Thymus (tissue), 11 donors: ENCODE data around the gene GOLGA6L10. TPM values are rescaled to one million over a fixed set of nuclear protein-coding genes. Genes with fewer than 3 reads are reported as not detected.
"Not testable (repeated sequence)": the region's sequence is repeated elsewhere in the genome, so short reads cannot be mapped to it uniquely, and the experiment has no call there.

Experiments used
- DNase-seq, 9 donors: peaks; one replicate each; pipeline ENCODE4 v3.0.0-alpha.2; 2013; ENCODE audit warnings: low spot score in 9 of 9, low read depth in 6 of 9, missing footprints in 1 of 9
- H3K27ac ChIP-seq, 2 donors: one replicate each; pipeline ENCODE4 v1.5.1; 2013; ENCODE audit warnings: control low read depth in 1 of 2, low read depth in 1 of 2, low read length in 1 of 2, mild to moderate bottlenecking in 1 of 2, moderate library complexity in 1 of 2
- H3K27me3 ChIP-seq, 2 donors: one replicate each; pipeline ENCODE4 v1.5.1; 2013; ENCODE audit warnings: low read length in 1 of 2; ENCODE audit not compliant: control insufficient read depth in 2 of 2, insufficient read depth in 1 of 2
- H3K36me3 ChIP-seq, 2 donors: one replicate each; pipeline ENCODE4 v1.5.1; 2013; ENCODE audit warnings: low read length in 1 of 2, mild to moderate bottlenecking in 1 of 2, moderate library complexity in 1 of 2; ENCODE audit not compliant: control insufficient read depth in 2 of 2, insufficient read depth in 2 of 2
- H3K4me1 ChIP-seq, 2 donors: one replicate each; pipeline ENCODE4 v1.5.1; 2013; ENCODE audit warnings: low read length in 2 of 2; ENCODE audit not compliant: control insufficient read depth in 2 of 2, insufficient read depth in 2 of 2
- H3K4me3 ChIP-seq, 2 donors: one replicate each; pipeline ENCODE4 v1.5.1; 2013; ENCODE audit warnings: low read length in 2 of 2, control low read depth in 1 of 2, mild to moderate bottlenecking in 1 of 2
- H3K9me3 ChIP-seq, 2 donors: one replicate each; pipeline ENCODE4 v1.5.1; 2013; ENCODE audit warnings: low read length in 1 of 2, mild to moderate bottlenecking in 1 of 2; ENCODE audit not compliant: control insufficient read depth in 2 of 2, insufficient read depth in 1 of 2
- WGBS: extraction: QIAGEN DNeasy Blood & Tissue Kit; methylation state at CpG from one replicate; pipeline ENCODE4 v1.1.7; 2013; 5-methylcytosine and 5-hydroxymethylcytosine counted together
- polyA plus RNA-seq: library from polyadenylated mRNA; stranded (reverse); fragments of 200-250 nt; gene quantifications from one replicate; pipeline ENCODE4 v1.2.3, GENCODE V29; 2013
- total RNA-seq: library from RNA; stranded (reverse); fragments of 120-200 nt; gene quantifications from one replicate; pipeline ENCODE4 v1.2.4, GENCODE V29; 2013
- donor health status: healthy.

Gene GOLGA6L10
- total and polyA plus RNA-seq, 2 donors: 0.47 to 5.1 TPM

DNA sequence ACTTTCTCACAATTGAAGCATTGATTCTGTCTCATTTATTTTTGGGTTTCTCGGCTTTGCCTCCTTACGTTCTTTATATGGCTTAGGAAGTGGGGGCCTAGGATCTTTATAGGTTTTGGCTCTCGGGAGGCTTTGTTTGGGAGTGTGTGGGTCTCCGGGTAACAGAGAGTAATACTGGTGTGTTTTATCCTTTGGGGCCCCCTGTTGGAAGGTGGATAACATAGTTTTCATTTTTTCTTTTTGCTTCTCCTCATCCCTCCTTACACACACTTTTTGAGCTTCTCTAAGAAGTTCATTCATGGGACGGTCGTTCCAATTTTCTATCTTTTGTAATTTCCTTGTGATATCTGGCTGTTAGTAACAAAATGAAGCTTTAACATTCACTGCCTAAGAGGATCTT is 30.3 kb upstream of the GOLGA6L10 start:
- not testable (repeated sequence) for H3K4me3 ChIP-seq, DNase-seq, H3K27me3 ChIP-seq, H3K36me3 ChIP-seq, H3K4me1 ChIP-seq, H3K9me3 ChIP-seq, H3K27ac ChIP-seq
- 97% methylated on average over 6 of the region's 6 CpGs for WGBS

DNA sequence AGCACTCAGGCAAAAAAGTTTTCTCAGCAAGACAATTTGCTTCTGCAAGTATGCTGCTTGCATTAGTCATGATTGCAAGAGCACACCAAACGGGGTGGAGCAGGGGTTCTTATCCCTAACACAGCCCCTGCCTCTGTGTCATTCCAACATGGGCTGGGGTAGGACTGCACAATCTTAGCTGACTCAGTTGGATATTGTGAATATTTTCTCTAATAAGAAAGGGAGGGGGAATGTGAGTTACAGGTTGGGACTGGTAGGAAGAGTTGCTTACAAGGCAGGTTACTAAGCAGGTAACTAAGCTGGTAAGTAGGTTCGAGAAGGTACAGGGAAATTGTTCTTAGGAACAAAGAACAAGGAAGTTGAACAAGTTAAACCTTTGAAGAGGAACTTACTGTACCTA is 24.4 kb upstream of the GOLGA6L10 start:
- not testable (repeated sequence) for H3K27me3 ChIP-seq, H3K4me1 ChIP-seq, H3K4me3 ChIP-seq, H3K36me3 ChIP-seq, H3K9me3 ChIP-seq, H3K27ac ChIP-seq, DNase-seq
- WGBS: 59% methylated on average over 2 of the region's 2 CpGs

DNA sequence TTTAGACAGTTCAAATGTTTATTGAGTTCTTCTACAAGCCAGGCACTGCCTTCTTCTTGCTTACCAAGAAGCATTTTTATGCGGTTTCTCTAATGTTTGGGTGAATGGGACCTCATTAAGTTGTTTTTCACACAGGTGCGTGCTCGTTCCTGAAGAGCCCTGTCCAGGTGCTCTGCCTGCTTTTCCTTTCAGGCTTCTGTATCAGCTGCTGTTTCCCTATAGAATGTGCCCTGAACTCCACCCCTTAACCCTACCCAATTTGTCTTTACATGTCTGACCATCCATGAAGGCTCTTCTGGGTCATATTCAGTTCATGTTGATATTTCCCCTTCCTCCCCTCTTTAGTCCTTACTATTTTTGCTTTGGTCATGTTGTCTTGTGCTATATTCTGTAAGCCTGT is 22.4 kb upstream of the GOLGA6L10 start:
- Histone ChIP-seq H3K27ac (no peak overlapping the region), H3K27me3 (no peaks in the 10 kb centered on the region), H3K4me3 (no peak overlapping the region), H3K4me1 (no peaks in the 10 kb centered on the region), H3K9me3 (no peaks in the 10 kb centered on the region), H3K36me3 (no peaks in the 10 kb centered on the region)
- no peak for DNase-seq
- WGBS: 99% methylated on average over 3 of the region's 3 CpGs

- DNase-seq, H3K4me1 ChIP-seq, H3K27me3 ChIP-seq, H3K27ac ChIP-seq, H3K4me3 ChIP-seq, H3K9me3 ChIP-seq, H3K36me3 ChIP-seq: not testable (repeated sequence)
- 40% methylated on average over 2 of the region's 3 CpGs for WGBS
Observed at GRCh38 chr15:82367790-82368189, 18.5 kb upstream of the GOLGA6L10 start.

- H3K27me3 ChIP-seq, H3K27ac ChIP-seq, H3K4me1 ChIP-seq, H3K9me3 ChIP-seq, DNase-seq, H3K4me3 ChIP-seq, H3K36me3 ChIP-seq: not testable (repeated sequence)
- WGBS: 0% methylated on average over 1 of the region's 6 CpGs
Observed at GRCh38 chr15:82365692-82366323, 16.5 kb upstream of the GOLGA6L10 start.

DNA sequence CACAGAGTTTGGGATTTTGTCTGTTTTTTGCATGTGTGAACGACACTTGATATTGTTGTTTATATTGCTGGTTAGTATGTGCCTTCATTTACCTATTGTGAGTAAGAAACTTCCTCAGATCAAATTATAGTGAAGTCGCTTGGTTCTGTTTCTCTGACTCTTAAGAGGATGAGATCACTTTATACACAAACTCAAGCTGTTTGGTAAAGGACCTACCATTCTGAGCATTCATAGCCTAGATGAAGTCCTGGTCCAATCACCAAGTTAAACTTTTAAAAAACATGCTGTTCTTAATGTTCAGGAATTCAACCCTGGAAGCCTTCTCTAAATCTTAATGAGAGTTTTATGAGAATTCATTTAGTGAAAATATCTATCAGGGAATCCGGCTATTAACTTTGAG is 15.3 kb upstream of the GOLGA6L10 start:
- not testable (repeated sequence) for H3K4me3 ChIP-seq, H3K36me3 ChIP-seq, H3K9me3 ChIP-seq, H3K27ac ChIP-seq, H3K27me3 ChIP-seq, H3K4me1 ChIP-seq, DNase-seq
- WGBS: no CpG with 5 or more reads among the region's 3 CpGs

GRCh38 chr15:82362790-82363189 is 13.5 kb upstream of the GOLGA6L10 start:
- not testable (repeated sequence) for H3K27ac ChIP-seq, H3K36me3 ChIP-seq, H3K27me3 ChIP-seq, DNase-seq, H3K4me3 ChIP-seq, H3K4me1 ChIP-seq, H3K9me3 ChIP-seq
- WGBS: no CpG with 5 or more reads among the region's 3 CpGs

DNA sequence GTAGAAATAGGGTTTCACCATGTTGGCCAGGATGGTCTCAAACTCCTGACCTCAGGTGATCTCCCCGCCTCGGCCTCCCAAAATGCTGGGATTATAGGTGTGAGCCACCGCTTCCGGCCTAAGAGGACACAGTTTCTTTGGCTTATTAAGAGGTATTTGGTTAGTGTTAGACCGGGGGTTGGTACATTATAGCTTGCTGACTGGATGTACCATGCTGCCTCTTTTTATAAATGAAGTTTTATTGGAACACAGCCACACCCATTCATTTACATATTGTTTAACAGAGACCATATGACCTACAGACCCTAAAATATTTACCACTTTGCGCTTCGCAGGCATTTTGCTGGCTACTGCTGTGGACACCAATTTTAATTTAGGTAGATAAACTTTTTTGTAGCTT is 11.3 kb upstream of the GOLGA6L10 start:
- H3K9me3 ChIP-seq: not testable (repeated sequence)

GRCh38 chr15:82355055-82355454 is 5.8 kb upstream of the GOLGA6L10 start:
- not testable (repeated sequence) for H3K4me3 ChIP-seq, H3K4me1 ChIP-seq, DNase-seq, H3K9me3 ChIP-seq, H3K36me3 ChIP-seq, H3K27me3 ChIP-seq, H3K27ac ChIP-seq
- 3% methylated on average over 12 of the region's 48 CpGs for WGBS

More for the DNA sequence above, 11.3 kb upstream of the GOLGA6L10 start:
- H3K27me3 ChIP-seq, H3K27ac ChIP-seq, H3K4me3 ChIP-seq, DNase-seq, H3K36me3 ChIP-seq, H3K4me1 ChIP-seq: not testable (repeated sequence)
- no CpG with 5 or more reads among the region's 7 CpGs for WGBS

- H3K27me3 ChIP-seq, H3K4me1 ChIP-seq, H3K36me3 ChIP-seq, H3K9me3 ChIP-seq, H3K27ac ChIP-seq, H3K4me3 ChIP-seq, DNase-seq: not testable (repeated sequence)
- 3% methylated on average over 5 of the region's 12 CpGs for WGBS
Observed at GRCh38 chr15:82354546-82354945, 5.3 kb upstream of the GOLGA6L10 start.
